Right ventricle myocardium superior (tissue), 1 donor: ENCODE data around the gene MTHFD1L. TPM values are rescaled to one million over a fixed set of nuclear protein-coding genes. Genes with fewer than 3 reads are reported as not detected.
A peak's percentile ranks its signal among the peaks of the same experiment; 100 is the strongest.

Experiments used
- ATAC-seq: fragments of 200-7000 bp; cut with Tn5 transposase; one replicate; pipeline ENCODE4 v1.9.1; 2020; ENCODE audit warnings: mild to moderate bottlenecking; ENCODE audit not compliant: poor library complexity
- DNase-seq: peaks from one replicate; pipeline ENCODE4 v3.0.0-alpha.2; 2020
- intact Hi-C: fragments of 100-400 bp; cut with DNase I; formaldehyde crosslinking; loops from one replicate; pipeline ENCODE4 v1.11.2; 2022
- total RNA-seq: library from RNA; stranded (reverse); fragmentation: NEBNext Ultra II Directional; extraction: Animal tissue kit (Norgen Biotek cat#: 25700); gene quantifications from one replicate; pipeline ENCODE4 v1.2.1, GENCODE V29; 2021
- donor health status: DM: no; HTN: yes; CAD: no; lungs with severe emphysema.

The MTHFD1L gene
- total RNA-seq, 1 donor from 2014 or later, result 2.9 TPM

GRCh38 chr6:151091571-151091970 is 226.1 kb downstream of the MTHFD1L start:
- intact Hi-C loops, result no loop called here
- ATAC-seq, result no peak
- no peak for DNase-seq

DNA sequence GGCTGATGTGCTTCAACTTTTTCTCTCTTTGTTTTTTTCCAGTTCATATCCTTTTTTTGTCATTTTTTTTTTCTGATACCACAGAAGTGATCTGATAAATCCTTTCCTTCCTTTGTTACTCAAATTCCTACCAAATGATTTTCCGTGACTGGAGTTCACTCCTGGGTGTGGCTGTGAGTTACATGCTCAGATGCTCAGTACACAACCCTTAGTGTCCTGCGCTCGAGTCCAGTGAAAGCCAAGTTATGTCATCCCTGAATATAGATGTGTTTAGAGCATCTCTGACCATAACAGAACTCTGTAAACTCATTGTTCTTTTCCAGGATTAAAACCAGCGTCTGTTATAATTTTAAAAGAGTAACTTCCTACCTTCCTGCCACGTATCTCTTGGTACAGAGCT is 227.1 kb downstream of the MTHFD1L start:
- intact Hi-C loops, result no loop called here
- no peak for ATAC-seq
- no peak for DNase-seq

GRCh38 chr6:151093706-151094105 is 228.2 kb downstream of the MTHFD1L start:
- no peak for ATAC-seq
- intact Hi-C loops, result no loop called here
- DNase-seq, result no peak

DNA sequence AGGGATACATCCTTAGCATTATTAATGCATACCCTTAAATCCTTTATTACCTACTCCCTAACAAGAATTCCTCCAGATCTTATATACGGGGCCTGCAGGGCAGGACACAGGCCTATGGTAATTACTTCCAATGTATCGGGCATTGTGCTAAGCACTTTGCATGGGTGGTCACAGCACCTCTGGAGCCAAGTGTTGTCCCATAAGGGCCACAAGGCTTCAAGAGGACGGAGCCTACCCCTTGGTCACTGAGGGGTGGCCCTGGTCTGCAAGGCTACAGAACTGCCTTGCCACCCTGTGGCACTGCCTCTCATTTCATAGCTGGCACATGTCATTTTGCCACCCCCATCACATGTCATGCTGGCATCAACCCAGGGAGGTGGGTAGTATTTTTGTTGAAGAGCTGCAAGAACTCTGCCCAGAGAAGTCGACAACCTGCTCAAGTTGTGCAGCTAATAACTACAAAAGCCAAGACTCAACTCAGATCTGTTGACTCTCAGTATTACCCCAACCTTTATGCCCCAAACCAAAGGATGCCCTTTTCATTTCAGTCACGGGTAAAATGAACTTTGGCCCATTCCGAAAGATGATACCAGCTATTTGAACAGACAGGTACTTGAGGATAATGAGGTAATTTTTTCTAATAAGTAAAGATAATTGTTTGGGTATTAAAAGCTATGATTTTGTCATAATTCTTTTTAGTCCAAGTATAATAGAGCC is 230.2 kb downstream of the MTHFD1L start:
- DNase-seq (no peak), ATAC-seq (no peak)

GRCh38 chr6:151096255-151096612 is 230.7 kb downstream of the MTHFD1L start:
- DNase-seq (no peak), ATAC-seq (no peak)
- intact Hi-C loops, result no loop called here

More for the DNA sequence above, 230.2 kb downstream of the MTHFD1L start:
- intact Hi-C loops, result no loop called here

- DNase-seq, result no peak
- ATAC-seq, result no peak
- intact Hi-C loops, result no loop called here
Observed at GRCh38 chr6:151096691-151097606, 231.4 kb downstream of the MTHFD1L start.

DNA sequence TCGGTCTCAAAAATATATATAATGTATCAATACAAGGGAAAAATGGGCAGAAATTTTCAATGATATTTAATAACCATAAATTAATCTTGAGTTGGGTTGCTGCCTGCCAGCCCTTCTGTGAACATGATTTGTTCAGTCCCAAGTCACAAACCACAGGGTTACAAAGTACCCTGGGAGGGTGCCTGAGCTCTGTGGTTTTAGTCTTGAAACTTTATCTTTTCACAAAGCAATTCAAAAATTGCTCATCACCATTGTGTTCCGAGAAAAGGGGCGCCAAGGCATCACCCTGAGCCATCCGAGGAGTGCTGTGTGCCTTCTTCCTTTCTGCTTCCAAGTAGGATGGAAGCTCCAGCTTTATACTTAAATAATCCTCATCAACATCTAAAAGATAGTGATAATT is 232.7 kb downstream of the MTHFD1L start:
- no peak for DNase-seq
- ATAC-seq, result no peak
- intact Hi-C loops, result no loop called here

DNA sequence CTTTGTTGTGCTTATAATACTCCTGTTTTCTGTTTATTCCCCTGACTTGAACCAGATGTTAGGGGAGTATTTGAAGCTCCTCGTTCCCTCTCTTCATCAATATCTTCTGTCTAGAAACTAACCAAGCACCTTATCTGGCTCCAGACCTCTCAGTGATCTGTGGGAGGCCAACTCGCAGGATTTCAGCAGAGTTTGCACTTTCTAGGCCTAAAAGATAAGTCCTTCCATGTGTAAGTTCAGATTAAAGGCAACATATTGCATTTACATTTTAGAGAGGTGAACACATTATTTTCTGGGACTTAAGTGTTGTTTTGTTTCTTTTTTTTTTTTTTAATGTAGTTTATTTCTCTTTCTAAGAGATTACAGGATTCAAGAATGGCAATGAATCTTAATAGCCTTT is 234.8 kb downstream of the MTHFD1L start:
- no peak for DNase-seq
- no peak for ATAC-seq
- intact Hi-C loops, result no loop called here

GRCh38 chr6:151101161-151101815 is 235.8 kb downstream of the MTHFD1L start:
- intact Hi-C loops, result no loop called here
- DNase-seq (no peak), ATAC-seq (peak; percentile 73)

DNA sequence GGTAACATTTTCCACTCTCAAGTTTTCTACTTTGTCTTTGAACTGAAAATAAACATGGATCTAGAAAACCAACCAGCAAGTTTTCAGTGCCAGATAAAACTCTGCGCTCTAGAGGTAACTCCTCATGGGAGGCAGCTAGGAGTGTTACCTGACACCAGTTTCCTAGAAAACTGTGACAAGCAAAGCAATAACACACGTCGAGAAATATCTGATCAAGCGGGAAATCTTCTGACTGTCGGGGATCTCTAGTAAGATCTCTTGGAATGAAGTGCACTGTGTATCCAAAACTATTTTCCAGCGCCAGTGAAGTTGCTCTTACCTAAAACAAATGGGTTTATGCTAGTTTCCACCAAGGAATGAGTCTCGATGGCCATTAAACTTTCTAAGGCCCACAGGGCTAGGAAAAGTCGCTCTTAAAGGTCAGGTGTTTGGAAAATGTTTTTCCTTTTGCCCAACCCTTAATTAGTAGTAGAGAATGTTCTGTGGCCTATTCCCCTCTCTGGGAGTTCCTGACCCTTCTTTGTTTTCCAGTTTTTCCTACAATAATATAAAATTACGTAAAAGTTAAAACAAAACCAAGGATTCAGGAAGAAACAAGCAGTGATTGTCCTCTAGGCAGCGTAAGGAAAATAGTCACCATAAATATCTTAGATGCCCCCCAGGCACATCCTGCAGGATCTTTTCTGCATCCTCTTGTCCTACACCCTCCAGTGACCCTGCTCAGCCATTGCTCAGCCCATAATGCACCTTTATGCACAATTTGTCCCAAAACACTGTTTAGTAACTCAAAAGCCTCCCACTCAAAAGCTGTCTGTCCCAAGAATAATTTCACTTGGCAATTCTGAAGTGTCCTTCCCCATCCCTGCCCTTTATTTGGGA is 236.6 kb downstream of the MTHFD1L start:
- intact Hi-C loops, result no loop called here
- DNase-seq (no peak), ATAC-seq (no peak)

GRCh38 chr6:151103266-151103665 is 237.8 kb downstream of the MTHFD1L start:
- no peak for DNase-seq
- intact Hi-C loops, result no loop called here
- no peak for ATAC-seq

DNA sequence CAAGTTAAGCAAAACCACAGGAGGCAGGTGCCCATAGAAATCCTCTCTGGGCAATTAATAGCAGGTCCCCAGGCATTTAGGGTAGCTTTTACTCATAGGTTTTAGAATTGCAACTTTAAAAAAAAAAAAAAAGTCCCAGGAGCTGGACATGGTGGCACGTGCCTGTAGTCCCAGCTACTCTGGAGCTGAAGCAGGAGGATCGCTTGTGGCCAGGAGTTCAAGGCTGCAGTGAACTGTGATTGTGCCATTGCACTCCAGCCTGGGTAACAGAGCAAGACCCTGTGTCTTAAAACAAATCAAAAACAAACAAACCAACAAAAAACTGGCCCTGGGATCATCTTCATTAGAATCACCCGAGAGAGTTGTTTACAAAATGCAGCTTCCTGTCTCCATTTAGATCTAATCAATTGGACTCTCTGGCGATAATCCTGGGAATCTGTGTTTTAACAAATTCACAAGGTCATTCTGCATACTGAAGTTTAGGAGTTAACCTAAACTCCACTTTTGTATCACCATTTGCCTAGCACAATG is 242.5 kb downstream of the MTHFD1L start:
- DNase-seq (no peak), ATAC-seq (no peak)
- intact Hi-C loops, result no loop called here

GRCh38 chr6:151108548-151108947 is 243.0 kb downstream of the MTHFD1L start:
- DNase-seq (no peak), ATAC-seq (no peak)
- intact Hi-C loops, result no loop called here

- intact Hi-C loops, result no loop called here
- ATAC-seq, result no peak
Observed at GRCh38 chr6:151109361-151109760, 243.9 kb downstream of the MTHFD1L start.

GRCh38 chr6:151109869-151110575 is 244.5 kb downstream of the MTHFD1L start:
- intact Hi-C loops, result no loop called here
- DNase-seq, result no peak
- no peak for ATAC-seq

More at GRCh38 chr6:151109361-151109760, 243.9 kb downstream of the MTHFD1L start:
- no peak for DNase-seq

GRCh38 chr6:151110576-151110905 is 245.0 kb downstream of the MTHFD1L start:
- intact Hi-C loops, result no loop called here
- DNase-seq, result no peak
- ATAC-seq, result no peak

- ATAC-seq, result no peak
- intact Hi-C loops, result no loop called here
Observed at GRCh38 chr6:151111670-151112069, 246.2 kb downstream of the MTHFD1L start.

DNA sequence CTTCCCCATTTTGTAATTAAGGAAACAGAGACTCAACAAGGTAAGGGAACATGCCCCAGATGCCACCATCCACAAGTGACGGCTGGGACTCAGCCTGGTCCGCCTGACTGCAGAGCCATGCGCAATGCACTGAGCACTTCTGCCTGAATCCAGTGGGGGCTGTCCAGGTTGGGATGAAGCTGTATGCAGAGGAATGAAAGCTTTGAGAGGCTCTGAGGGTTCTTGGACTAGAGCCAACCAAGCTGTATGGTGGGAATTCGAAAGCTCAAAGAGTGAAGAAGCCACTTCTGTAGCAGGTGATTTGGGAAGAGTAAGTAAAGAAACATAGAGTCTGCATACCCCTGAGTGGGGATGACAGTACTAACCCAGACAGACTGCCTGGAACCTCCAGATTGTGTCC is 246.6 kb downstream of the MTHFD1L start:
- intact Hi-C loops, result no loop called here
- no peak for ATAC-seq
- no peak for DNase-seq

More at GRCh38 chr6:151111670-151112069, 246.2 kb downstream of the MTHFD1L start:
- no peak for DNase-seq
